ENCODE measurements around the gene ME3.

- TF ChIP-seq CTCF (conservative IDR thresholded peaks at IDR 0.05; ENCODE audit: low read length) (no peak), EZH2phosphoT487 (IDR thresholded peaks at IDR 0.05; ENCODE audit: borderline replicate concordance, low read depth, low read length) (no peak)
These were observed 80.8 kb downstream of the ME3 start for GRCh38 chr11:86591631-86592030.
